Nucleus accumbens (tissue), 56 donors: ENCODE results near the gene TMEM42.
A peak's percentile ranks its signal among the peaks of the same experiment; 100 is the strongest.
"Not testable (repeated sequence)": the region's sequence is repeated elsewhere in the genome, so short reads cannot be mapped to it uniquely, and the experiment has no call there.

ENCODE experiments used
- DNase-seq, 56 donors: peaks; one replicate each; lab custom pipeline; 2025; lab: John Stamatoyannopoulos, UW

TMEM42 gene

DNA sequence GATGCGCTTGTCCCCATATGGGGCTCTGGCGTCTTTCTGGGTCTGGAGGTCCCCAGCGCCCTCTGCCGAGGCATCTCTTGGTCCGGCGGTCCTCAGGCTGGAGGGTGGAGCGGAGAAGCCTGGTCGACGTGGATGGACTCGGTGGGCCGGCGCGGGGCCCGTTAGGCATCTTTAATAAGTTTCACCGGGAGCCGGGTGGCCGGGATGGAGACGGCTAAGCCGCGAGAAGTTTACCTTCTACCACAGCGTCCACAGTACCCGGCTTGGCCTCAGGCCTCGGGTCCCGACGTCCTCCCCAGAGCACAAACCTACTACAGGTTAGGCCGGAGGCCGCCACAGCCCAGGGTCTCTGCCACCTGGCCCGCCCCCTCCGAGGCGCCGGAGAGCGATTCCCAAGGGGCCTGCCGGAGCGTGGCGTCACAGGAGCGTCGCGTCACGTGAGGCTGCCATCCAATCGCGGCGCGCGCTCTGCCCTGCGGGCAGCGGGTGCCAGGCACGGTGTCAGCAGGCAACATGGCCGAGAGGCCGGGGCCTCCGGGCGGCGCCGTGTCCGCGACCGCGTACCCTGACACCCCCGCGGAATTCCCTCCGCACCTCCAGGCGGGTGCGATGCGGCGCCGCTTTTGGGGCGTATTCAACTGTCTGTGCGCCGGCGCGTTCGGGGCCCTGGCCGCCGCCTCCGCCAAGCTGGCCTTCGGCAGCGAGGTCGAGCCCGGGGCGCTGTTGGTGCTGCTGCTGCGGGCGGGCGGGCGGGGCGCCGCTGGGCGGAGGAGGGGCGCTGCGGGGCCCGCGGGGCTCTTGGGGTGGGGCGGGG lies at the start of gene TMEM42:
Gene TMEM42 (plus strand): TSS at position 501 of the 814 bp plus-strand sequence. CDS start 13 bp downstream, at position 514.
- DNase-seq = peak; percentile 16 to 94 (median 88)

DNA sequence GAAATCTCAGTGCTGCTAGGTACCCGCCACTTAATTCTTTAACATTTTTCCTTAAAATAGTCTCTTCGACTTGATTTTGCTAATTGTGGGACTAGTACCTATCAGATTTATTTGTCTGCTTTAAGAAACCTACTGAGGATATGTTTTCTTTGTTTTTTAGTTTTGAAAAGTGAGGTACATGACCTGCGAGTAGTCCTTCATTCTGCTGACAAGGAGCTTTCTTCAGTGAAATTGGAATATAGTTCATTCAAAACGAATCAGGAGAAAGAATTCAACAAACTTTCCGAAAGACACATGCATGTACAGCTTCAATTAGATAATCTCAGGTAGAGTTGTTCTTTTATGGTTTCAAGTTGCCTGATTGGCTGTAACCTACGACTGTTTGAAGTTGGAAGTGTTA lies 47.0 kb upstream of the TMEM42 start:
- DNase-seq = no peak

DNA sequence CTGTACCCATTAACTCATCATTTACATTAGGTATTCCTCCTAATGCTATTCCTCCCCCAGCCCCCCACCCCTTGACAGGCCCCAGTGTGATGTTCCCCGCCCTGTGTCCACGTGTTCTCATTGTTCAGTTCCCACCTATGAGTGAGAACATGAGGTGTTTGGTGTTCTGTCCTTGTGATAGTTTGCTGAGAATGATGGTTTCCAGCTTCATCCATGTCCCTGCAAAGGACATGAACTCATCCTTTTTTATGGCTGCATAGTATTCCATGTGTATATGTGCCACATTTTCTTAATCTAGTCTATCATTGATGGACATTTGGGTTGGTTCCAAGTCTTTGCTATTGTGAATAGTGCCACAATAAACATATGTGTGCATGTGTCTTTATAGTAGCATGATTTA lies 45.4 kb upstream of the TMEM42 start:
- DNase-seq = not testable (repeated sequence)

DNA sequence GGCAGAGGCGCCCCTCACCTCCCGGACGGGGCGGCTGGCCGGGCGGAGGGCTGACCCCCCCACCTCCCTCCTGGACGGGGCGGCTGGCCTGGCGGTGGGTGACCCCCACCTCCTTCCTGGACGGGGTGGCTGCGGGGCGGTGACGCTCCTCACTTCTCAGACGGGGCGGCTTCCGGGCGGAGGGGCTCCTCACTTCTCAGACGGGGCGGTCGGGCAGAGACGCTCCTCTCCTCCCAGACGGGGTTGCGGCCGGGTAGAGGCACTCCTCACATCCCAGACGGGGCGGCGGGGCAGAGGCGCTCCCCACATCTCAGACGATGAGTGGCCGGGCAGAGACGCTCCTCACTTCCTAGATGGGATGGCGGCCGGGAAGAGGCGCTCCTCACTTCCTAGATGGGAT lies 40.5 kb upstream of the TMEM42 start:
- not testable (repeated sequence) for DNase-seq

DNA sequence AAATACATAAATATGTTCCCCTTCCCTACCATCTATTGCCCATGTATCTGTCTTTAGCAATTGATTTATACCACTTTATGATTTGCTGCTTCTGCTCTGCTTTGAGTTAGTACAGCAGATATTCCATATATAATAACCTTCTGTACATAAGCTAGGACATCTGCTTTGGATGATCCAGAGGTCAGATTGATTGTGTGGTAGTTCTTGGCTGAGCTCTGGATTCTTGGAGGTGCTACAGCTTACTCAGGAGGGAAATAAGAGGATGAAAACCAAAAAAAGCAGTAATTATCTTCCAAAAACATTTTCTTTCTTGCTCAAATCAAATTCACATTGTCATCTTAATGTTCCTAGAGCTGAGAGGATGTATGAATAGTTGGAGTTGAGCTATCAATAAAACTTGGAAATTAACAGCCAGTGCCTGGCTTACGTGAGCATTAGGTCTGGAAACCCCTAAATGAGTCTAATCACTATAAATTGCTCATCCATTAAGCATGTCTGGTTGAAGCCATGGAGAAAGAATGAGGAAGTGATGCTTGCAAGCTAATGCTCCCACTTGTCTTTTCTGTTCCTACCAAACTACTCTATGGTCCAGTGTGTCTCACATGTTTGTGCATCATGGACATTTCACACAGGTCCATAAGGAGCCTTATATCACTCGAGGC lies 36.3 kb upstream of the TMEM42 start:
- DNase-seq = no peak

DNA sequence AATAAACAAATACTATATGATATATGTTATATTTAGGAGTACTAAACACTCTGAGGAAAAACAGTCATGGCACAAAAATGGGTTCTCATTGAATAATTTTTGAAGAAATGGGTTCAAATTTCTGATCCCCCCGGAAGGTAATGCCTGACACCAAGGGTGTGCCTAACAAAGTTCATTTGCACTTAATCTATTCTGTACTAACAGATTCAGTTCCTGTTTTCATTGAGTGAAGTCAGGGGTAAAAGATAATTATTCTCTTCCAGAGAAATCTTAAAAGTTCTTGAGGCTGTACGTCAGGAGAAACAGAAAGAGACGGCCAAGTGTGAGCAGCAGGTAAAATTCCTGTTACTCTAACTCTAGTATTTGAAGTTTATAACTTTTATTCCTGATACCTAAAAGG lies 34.5 kb upstream of the TMEM42 start:
- DNase-seq = no peak

DNA sequence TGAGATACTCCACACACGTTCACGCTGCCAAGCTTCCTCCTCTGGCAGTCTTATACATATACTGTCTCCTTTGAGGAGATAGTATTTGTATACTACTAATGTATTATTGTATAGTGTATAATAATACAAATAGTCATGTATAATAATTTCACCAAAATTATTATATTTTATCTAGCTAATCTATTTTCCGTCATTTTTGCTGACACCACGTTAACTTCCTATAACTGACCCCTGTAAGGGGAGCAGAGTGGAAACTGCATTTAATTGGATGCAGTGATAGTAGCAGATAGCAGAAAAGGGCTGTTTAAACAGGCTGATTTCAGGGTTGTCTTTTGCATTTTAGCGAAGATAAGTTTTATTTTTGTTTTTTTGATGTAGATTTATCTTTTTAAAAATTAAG lies 30.5 kb upstream of the TMEM42 start:
- no peak for DNase-seq

DNA sequence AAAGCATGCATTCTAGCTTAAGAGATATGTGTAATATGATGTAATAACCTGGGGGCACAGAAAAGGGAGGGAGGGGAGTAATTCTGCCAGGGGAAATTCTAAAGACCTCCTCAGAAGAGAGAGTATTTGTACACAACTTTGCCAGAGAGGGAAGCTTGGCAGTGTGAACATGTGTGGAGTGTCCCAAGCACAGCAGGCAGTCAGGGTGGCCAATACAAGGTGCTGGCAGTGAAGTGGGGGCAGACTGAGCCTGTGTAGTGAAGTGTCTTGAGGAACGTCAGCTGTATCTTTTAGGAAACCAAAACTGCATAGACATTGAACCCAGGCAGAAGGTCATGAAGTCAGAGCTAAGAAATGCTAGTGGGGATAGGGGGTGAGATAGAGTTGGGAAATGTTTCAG lies 29.7 kb upstream of the TMEM42 start:
- DNase-seq = no peak

DNA sequence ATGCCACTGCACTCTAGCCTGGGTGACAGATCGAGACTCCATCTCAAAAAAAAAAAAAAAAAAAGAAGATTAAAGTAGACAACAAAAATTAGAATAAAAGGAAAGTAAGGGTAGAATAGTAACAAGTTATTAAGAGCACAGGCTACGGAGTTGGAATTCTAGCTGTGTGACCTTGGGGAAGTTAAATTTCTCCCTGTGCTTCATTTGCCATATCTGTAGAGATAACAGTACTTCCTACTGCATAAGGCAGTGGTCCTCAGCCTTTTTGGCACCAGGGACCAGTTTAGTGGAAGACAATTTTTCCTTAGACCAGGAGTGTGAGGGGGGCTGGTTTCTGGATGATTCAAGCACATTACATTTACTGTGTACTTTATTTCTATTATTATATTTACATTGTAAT lies 28.7 kb upstream of the TMEM42 start:
- DNase-seq = no peak

DNA sequence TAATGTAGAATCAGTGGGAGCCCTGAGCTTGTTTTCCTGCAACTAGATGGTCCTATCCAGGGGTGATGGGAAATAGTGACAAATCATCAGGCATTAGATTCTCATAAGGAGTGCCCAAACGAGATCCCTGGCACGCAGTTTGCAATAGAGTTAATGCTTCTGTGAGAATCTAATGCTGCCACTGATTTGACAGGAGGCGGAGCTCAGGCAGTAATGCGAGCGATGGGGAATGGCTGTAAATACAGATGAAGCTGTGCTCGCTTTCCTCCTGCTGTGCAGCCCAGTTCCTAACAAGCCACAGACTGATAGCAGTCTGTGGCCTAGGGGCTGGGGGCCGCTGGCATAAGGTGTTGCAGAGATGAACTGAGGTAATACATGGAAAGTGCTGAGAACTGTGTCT lies 28.3 kb upstream of the TMEM42 start:
- no peak for DNase-seq

DNA sequence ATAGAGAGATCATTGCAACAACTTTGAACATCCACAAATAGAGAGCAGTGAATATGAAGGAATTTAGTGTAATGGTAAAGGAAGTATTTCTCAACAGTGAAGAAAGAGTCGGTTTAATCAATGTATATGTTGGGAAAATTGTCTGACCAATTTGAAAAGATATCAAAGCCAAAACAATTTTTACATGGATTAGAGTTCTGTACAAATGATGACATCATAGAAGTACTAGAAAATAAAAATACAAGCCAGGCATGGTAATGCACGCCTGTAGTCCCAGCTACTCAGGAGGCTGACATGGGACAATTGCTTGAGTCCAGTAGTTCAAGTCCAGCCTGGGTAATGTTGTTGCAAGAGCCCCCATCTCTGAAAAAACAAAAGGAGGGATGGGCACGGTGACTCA lies 26.0 kb upstream of the TMEM42 start:
- DNase-seq = no peak

DNA sequence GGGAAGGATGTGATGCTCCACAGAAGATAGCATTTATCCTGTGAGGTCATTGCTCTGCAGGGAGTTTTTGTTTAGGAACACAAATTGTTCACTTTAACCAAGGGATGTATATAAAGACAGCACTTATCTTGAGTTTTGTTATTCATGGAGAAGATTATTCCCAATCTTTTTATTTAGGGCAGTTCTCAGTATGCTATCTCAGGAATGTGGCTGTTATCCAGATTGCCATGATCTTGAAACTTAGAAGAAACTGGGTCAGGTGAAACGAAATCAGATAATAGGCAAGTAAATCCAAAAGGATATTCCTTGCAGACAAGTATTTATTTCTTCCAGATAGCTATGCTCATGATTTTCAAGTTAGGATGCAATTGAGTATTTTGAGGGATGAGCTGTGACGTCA lies 19.3 kb upstream of the TMEM42 start:
- DNase-seq = no peak

DNA sequence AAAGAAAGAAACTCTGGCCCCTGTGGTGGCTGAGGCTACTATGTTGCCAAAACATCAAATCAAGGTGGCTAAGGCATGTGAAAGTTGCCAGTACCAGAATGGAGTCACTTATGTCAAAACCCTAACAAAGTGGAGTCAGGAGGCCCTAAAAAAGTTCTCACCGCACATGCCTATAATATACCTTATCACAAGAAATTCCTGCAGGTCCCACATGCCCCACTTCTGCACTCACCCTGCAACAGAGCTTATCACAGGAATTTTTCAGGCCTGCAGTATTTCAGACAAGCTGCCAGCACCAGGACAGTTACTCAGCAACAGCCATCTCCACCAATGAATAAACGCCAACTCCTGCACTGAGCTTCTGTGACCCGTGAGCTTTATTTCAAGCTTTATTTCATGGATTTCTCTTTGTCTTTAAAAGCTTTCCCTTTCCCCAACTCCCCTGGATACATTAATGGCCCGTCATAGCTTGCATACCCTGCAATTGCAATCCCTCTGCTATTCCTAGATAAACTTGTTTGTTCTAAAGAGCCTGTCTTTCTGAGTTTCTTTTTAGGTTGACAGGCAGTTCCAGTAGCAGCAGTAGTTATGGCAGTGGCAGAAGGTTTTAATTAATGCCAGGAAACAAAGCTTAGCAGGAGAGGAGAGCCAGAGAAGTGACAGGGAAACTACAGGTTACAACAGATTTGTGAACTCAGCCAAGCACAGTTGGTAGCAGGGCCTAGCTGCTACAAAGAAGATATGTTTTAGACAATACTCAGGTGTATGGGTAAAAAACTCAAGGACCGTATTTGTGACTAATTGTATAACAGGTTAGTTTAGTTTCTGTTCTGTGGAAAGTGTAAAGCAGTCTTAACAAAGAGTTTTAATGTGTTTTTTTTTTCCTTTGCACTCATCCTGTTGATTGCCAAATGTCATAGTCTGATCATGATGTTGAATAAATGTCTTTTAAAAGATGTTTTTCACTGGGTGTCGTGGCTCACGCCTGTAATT lies 15.9 kb upstream of the TMEM42 start:
- DNase-seq = peak in 7 of 56 donors; percentile 3 to 25 (median 6)

DNA sequence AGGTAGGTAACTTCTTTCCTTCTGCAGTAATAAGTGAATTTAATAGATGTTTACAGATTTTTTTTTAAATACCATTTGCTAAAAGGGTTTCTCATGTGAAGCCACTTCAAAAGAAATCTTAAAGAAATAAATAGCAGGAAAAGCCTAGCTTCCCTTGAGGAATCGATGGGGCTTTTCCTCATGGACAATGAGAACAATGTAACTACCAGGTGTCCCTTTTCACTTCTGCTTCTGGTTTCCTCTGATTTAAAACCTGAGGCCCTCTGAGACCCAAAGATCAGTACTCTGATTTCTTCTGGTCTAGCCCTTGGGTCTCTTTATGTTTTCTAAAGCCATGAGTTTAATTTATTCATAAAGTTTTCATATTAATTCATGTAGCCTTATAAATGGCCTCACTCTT lies 13.1 kb upstream of the TMEM42 start:
- no peak for DNase-seq

DNA sequence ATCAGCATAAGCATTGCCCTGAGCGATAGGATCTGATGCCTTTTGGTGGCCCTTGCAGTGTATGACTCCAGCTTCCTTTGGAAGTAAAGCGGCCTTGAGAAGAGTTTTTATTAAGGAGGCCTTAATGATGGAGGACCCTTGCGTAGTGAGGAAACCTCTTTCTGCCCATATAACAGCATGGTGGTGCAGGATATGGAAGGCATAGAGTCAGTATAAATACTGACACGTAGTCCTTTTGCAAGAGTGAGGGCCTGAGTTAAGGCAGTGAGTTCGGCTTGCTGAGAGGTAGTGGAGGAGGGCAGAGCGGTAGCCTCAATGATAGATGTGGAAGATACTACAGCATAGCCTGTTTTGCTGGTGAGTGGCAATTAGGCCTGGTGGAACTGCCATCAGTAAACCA lies 5.0 kb upstream of the TMEM42 start:
- DNase-seq = not testable (repeated sequence)

DNA sequence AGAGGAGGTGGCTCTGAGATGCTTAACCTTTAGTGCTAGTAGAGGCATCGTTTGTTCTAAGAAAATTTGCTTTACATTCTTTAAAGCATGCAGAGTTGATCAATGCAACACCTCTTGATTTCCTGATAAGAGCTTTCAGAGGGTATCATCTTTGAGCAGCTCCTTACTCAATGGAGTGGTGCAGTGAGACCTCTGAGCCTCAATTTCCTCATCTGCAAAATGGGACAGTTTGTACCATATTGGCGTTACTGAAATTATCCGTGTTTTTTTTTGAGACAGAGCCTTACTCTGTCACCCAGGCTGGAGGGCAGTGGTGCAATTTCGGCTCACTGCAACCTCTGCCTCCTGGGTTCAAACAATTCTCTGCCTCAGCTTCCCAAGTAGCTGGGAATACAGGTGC lies 1.6 kb upstream of the TMEM42 start:
- DNase-seq = no peak

DNA sequence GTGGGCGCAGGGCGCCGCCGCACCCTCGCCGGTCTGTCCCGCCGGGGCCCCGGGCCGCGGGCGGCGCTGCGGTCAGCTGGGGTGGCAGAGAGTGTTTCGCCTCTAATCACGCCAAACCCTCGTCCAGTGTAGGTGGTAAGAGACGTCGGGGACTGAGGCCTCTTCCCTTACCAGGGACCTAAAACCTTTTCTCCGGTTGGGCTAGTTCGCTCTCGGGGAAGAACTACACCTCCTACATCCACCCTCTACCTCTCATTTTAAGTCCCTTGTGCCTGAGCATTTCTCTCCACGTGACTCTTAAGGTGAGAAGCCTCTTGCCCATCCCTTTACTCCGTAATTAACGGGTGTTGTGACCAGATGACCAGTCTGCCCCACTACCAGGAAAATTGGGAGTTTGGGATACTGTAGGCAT lies 520 bp downstream of the TMEM42 start:
- peak in 13 of 56 donors; percentile 23 to 64 (median 49) for DNase-seq

DNA sequence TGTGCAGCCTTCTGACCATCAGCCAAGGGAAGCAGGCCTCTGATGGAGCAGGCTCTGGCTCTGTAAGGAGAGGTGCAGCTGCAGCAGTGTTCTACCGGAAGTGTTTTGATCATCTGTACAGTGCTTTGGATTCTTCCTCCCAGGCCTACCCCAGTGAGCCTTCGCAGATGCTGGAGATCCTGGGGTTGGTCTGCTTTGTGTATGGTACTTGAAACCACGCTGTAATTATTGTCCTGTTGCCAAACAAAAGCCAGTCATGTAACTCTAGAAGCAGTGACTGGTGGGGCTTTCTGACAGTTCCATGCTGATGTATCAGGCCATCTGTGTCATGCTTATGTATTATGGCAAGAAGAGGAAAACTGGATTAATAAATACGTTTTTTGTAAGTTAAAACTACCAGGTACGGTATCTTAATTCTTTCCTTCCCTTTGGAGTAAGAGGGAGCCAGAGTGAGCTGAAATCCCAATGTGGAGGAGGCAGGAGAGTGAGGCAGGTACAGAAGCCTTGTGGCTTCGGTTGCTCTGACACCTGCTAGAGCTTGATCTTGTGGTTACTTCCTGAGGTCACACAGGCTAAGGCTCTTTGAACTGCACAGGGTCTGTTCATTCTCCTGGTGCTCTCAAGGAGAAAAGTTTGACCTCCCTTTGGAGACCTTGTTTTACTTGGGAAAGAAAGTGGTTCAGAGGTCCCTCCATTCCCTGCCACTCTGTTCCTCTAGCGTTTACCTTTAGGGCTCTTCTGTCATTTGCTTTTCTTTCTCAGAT lies 3.7 kb downstream of the TMEM42 start:
- DNase-seq = no peak

DNA sequence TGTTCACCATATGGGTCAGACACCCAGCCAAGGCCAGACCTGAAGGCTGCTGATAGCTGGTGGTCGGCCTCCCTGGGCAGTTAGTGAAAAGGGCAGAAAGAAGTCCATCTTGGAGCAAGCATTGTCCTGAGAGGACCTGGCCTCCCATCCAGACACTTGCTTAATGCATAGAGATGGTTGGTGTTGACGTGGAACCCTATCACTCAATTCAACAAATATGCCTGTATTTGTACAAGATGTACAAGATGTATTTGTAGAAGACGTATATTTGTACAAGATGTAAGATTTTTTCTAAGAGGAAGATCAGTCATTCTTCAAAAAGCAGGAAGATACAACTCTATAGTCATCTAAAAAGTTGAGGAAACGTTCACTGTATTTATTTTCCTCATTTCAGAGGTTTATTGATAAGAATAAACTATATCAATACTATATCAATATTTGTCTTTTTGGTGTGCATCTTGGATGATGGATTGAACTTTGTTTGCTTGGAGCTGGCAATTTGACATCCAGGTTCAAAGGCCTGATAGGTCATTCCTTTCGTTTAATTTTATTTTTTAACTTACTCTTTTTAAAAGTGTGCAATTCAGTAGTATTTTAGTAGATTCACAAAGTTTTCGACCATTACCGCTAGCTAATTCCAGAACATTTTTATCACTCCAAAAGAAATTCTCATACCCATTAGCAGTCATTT lies 5.9 kb downstream of the TMEM42 start:
- DNase-seq = no peak
